Common myeloid progenitor, CD34-positive (primary cell): ENCODE results near the gene DLGAP3.

Source experiments
- CTCF ChIA-PET: fragments of 350-600 bp; sonication (Branson Sonifier 250); formaldehyde crosslinking; loops from one replicate; lab custom pipeline; 2021; ENCODE audit warnings: antibody characterized with exemption; lab: Charles Lee
- POLR2A ChIA-PET: fragments of 350-600 bp; sonication (Branson Sonifier 250); formaldehyde crosslinking; loops from one replicate; lab custom pipeline; 2021; ENCODE audit warnings: antibody characterized with exemption; lab: Charles Lee
- DNase-seq, 3 donors: peaks; one replicate each; pipeline versions ENCODE4 v3.0.0 to v3.0.0-alpha.2; 2013
- H3K27ac ChIP-seq, 2 experiments: 1 replicate in 1 of 2; 2 replicates in 1 of 2; pipeline ENCODE4 v1.7.0; 2013; ENCODE audit warnings: inconsistent platforms in 2 of 2, low read length in 2 of 2, mild to moderate bottlenecking in 2 of 2, low read depth in 1 of 2, moderate library complexity in 1 of 2; ENCODE audit not compliant: severe bottlenecking in 2 of 2, insufficient read depth in 1 of 2, poor library complexity in 1 of 2
- H3K27me3 ChIP-seq, 5 experiments: replicated peaks in 2 of 5; 1 replicate in 3 of 5; 2 replicates in 2 of 5; pipeline versions ENCODE4 v1.6.1 to v1.7.0; 2013; ENCODE audit warnings: low read length in 4 of 5, mild to moderate bottlenecking in 2 of 5, moderate library complexity in 2 of 5, inconsistent platforms in 1 of 5; ENCODE audit not compliant: insufficient read depth in 5 of 5, control insufficient read depth in 4 of 5
- H3K36me3 ChIP-seq, 4 experiments: 1 replicate in 2 of 4; 2 replicates in 2 of 4; pipeline versions ENCODE4 v1.6.1 to v1.7.0; 2013; ENCODE audit warnings: low read length in 3 of 4, control low read depth in 1 of 4, mild to moderate bottlenecking in 1 of 4; ENCODE audit not compliant: control insufficient read depth in 4 of 4, insufficient read depth in 4 of 4
- H3K4me1 ChIP-seq, 4 experiments: 1 replicate in 3 of 4; 2 replicates in 1 of 4; pipeline versions ENCODE4 v1.6.1 to v1.7.1; 2013; ENCODE audit warnings: low read length in 3 of 4, mild to moderate bottlenecking in 3 of 4, control low read depth in 1 of 4, inconsistent platforms in 1 of 4, moderate library complexity in 1 of 4; ENCODE audit not compliant: control insufficient read depth in 4 of 4, insufficient read depth in 4 of 4; ENCODE audit errors: control extremely low read depth in 1 of 4
- H3K4me3 ChIP-seq, 7 experiments: 1 replicate in 4 of 7; 2 replicates in 3 of 7; pipeline versions ENCODE4 v1.5.1 to v1.7.0; 2013; ENCODE audit warnings: mild to moderate bottlenecking in 7 of 7, low read length in 6 of 7, moderate library complexity in 6 of 7, inconsistent platforms in 2 of 7, low read depth in 2 of 7, control low read depth in 1 of 7; ENCODE audit not compliant: insufficient read depth in 4 of 7, control insufficient read depth in 1 of 7; ENCODE audit errors: extremely low read depth in 1 of 7
- H3K9me3 ChIP-seq, 5 experiments: 1 replicate in 4 of 5; 2 replicates in 1 of 5; pipeline versions ENCODE4 v1.6.1 to v1.7.1; 2013; ENCODE audit warnings: low read length in 4 of 5, mild to moderate bottlenecking in 2 of 5, inconsistent platforms in 1 of 5, low read depth in 1 of 5, moderate library complexity in 1 of 5; ENCODE audit not compliant: control insufficient read depth in 4 of 5, insufficient read depth in 2 of 5; ENCODE audit errors: control extremely low read depth in 1 of 5
- WGBS: methylation state at CpG from one replicate; pipeline ENCODE4 v1.1.5; 2013; ENCODE audit not compliant: insufficient coverage; 5-methylcytosine and 5-hydroxymethylcytosine counted together

Gene DLGAP3

DNA sequence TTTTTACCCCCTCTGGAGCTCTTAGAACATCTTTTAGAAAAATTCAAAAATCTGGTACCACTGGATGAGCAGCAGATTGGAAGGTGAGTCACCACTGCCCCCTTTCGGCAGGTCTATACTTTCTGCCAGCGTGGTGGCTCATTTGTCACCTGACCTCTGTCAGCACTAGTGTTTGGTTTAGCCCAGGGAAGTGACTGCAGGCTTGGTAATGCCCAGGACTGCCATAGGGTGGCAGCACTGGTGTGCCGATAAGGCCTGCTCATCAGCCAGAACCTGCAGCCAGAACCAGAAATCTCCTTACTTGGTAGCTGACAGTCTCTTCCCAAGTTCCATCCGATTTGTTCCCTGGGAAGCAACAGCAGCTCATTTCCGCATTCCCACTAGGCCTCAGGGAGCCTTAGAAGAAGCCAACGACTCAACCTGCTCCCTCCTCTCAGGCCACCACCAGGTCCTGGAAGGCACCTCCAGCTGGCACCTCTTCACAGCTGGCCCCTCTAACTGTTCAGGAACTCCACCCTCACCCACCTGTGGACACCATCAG, 76.7 kb downstream of the DLGAP3 start:
- peak; percentile 95 to 98 (median 97) for DNase-seq
- peaks cover 12 to 45% (median 25%) of the 10 kb centered on the region in 4 experiments for H3K36me3 ChIP-seq
- peaks cover 0 to 3% (median 1%) of the 10 kb centered on the region in 4 experiments for H3K4me1 ChIP-seq
- no peak overlapping the region for H3K27ac ChIP-seq
- POLR2A ChIA-PET, result no interaction called here
- no peak overlapping the region for H3K4me3 ChIP-seq
- 48% methylated on average over 5 of the region's 6 CpGs for WGBS
- no peaks in the 10 kb centered on the region for H3K9me3 ChIP-seq
- no peaks in the 10 kb centered on the region for H3K27me3 ChIP-seq
- CTCF ChIA-PET, result interaction anchor here (0.6 to 4.3 kb wide), 16 partner anchors 9 to 490 kb away, joined by 3 to 29 read pairs (median 4); partner anchors contain the start of gene TMEM35B

DNA sequence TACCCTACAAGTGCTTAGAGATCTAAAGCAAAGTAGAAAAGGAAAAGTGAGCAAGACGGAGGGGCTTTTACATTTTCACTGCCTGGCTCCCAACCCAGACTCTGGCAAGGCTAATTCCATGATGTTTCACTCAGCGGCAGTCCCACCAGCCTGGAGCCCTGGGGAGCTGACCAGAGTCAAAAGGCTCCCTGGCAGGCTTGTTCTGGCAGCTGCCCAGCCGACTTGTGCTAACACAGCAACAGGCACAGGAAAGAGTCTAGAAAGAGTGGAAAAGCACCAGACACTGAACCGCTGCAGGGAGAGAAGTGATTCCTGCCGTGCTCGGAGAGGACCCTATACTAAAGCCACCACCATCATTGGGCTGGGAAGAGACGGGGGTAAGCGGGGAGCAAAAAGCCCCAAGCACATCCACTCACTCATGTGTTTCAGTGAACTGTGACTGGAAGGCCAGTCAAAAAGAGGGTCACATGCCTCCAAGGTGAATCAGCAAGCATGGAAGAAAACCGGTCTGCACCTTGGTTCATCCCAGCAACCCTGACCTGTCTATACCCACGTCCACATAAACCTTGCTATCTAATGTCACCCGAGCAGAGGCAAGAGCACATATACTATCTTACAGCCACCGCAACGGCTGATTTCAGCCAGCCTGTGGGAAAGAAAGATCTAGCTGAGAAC, 77.9 kb downstream of the DLGAP3 start:
- no peaks in the 10 kb centered on the region for H3K27me3 ChIP-seq
- H3K27ac ChIP-seq, result no peak overlapping the region
- peaks cover 0 to 9% (median 0%) of the 10 kb centered on the region in 4 experiments for H3K4me1 ChIP-seq
- no peaks in the 10 kb centered on the region for H3K9me3 ChIP-seq
- H3K4me3 ChIP-seq, result no peak overlapping the region
- DNase-seq, result no peak
- peaks cover 12 to 45% (median 24%) of the 10 kb centered on the region in 4 experiments for H3K36me3 ChIP-seq
- POLR2A ChIA-PET, result no interaction called here
- CTCF ChIA-PET, result interaction anchor here (0.8 to 4.3 kb wide), 3 partner anchors 63 to 100 kb away, joined by 3 to 29 read pairs (median 8); no protein-coding TSS in a partner anchor
- WGBS, result 89% methylated on average over 10 of the region's 13 CpGs

DNA sequence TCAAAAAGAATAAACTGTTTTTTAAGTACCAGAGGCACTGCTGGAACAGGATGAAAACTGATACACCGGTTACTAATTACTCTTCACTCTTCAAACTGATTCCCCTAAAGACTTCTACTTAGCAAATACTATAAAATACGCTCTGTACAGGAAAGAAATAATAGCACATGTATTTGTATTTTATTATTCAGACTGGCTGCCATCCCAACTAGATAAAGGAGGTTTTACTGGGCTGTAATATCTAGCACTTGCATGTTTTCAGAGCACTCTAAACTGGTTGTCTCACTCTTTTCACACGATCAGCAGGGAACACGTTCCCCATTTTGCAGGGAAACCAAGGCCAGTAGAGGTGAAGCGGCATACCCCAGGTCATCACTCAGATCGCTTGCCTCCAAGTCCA, 79.1 kb downstream of the DLGAP3 start:
- CTCF ChIA-PET, result interaction anchor here (4.3 kb wide), 1 partner anchor 62 kb away, joined by 29 read pairs; no protein-coding TSS in a partner anchor
- WGBS, result 100% methylated on average over 4 of the region's 6 CpGs
- POLR2A ChIA-PET, result no interaction called here

GRCh38 chr1:34847094-34847493, 82.4 kb downstream of the DLGAP3 start:
- H3K9me3 ChIP-seq, result no peaks in the 10 kb centered on the region
- no peak overlapping the region for H3K27ac ChIP-seq
- no peaks in the 10 kb centered on the region for H3K27me3 ChIP-seq
- WGBS, result 52% methylated on average over 5 of the region's 7 CpGs
- no peak for DNase-seq
- ChIA-PET POLR2A (interaction anchor here (0.6 kb wide), 1 partner anchor 593 kb away, joined by 3 read pairs; no protein-coding TSS in a partner anchor), CTCF (interaction anchor here (1.1 to 1.6 kb wide), 2 partner anchors 20 to 61 kb away, joined by 3 to 4 read pairs; no protein-coding TSS in a partner anchor)
- peaks cover 5 to 15% (median 7%) of the 10 kb centered on the region in 4 experiments for H3K36me3 ChIP-seq
- no peak overlapping the region for H3K4me3 ChIP-seq
- H3K4me1 ChIP-seq, result peaks cover 0 to 47% (median 2%) of the 10 kb centered on the region in 4 experiments

More for the DNA sequence above, 79.1 kb downstream of the DLGAP3 start:
- no peak for DNase-seq
- H3K4me3 ChIP-seq, result no peak overlapping the region
- peaks cover 12 to 34% (median 20%) of the 10 kb centered on the region in 4 experiments for H3K36me3 ChIP-seq
- no peak overlapping the region for H3K27ac ChIP-seq
- H3K27me3 ChIP-seq, result no peaks in the 10 kb centered on the region
- H3K9me3 ChIP-seq, result no peaks in the 10 kb centered on the region
- H3K4me1 ChIP-seq, result peaks cover 0 to 20% (median 0%) of the 10 kb centered on the region in 4 experiments

DNA sequence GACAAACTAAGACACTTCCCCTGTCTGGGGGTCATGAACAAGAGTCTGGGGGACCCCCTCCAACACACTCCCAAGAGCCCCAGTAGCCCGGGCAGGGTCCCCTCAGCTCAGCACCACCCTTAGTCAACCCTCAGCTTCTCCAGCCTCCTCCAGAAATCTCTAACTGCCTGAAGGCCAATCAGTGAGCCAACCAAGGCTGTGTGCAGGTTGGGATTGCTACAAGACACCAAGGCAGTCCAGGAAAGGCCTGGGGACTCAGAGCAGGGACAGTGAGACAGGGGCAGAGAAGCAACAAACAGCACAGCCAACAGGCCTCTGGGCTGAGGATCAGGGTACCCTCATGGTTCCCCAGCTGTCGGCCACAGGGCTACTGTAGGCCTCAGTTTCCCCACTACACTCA, 83.2 kb downstream of the DLGAP3 start:
- no peak for DNase-seq
- POLR2A ChIA-PET, result no interaction called here
- Histone ChIP-seq H3K36me3 (peaks cover 5 to 10% (median 6%) of the 10 kb centered on the region in 4 experiments), H3K9me3 (no peaks in the 10 kb centered on the region), H3K27me3 (no peaks in the 10 kb centered on the region), H3K4me1 (peaks cover 0 to 47% (median 2%) of the 10 kb centered on the region in 4 experiments), H3K4me3 (no peak overlapping the region), H3K27ac (peak overlapping the region in 1 of 2 experiments; percentile 25)
- WGBS, result 86% methylated on average over 1 of the region's 2 CpGs
- CTCF ChIA-PET, result interaction anchor here (1.1 to 1.6 kb wide), 2 partner anchors 20 to 60 kb away, joined by 3 to 4 read pairs; no protein-coding TSS in a partner anchor

GRCh38 chr1:34845131-34845901, 84.1 kb downstream of the DLGAP3 start:
- H3K4me1 ChIP-seq, result peaks cover 0 to 47% (median 2%) of the 10 kb centered on the region in 4 experiments

More at GRCh38 chr1:34845131-34845901, 84.1 kb downstream of the DLGAP3 start:
- POLR2A ChIA-PET, result no interaction called here
- Histone ChIP-seq H3K9me3 (no peaks in the 10 kb centered on the region), H3K27me3 (no peaks in the 10 kb centered on the region), H3K27ac (peak overlapping the region in 1 of 2 experiments; percentile 25), H3K4me3 (no peak overlapping the region), H3K36me3 (peaks cover 0 to 5% (median 4%) of the 10 kb centered on the region in 4 experiments)
- WGBS, result 52% methylated on average over 12 of the region's 16 CpGs
- peak; percentile 47 to 75 (median 63) for DNase-seq
- CTCF ChIA-PET, result interaction anchor here (1.0 to 1.8 kb wide), 3 partner anchors 18 to 61 kb away, joined by 3 to 4 read pairs (median 3); no protein-coding TSS in a partner anchor
